Measurements from ENCODE around the gene PCDHGA1. TPM values are rescaled to one million over a fixed set of nuclear protein-coding genes. Genes with fewer than 3 reads are reported as not detected.
A peak's percentile ranks its signal among the peaks of the same experiment; 100 is the strongest.
"Not testable (repeated sequence)": the region's sequence is repeated elsewhere in the genome, so short reads cannot be mapped to it uniquely, and the experiment has no call there.

Gene PCDHGA1
- polyA plus RNA-seq, 1 donor (not counting 4 experiments of a cell fraction or from before 2014, with no cell fraction given), result 0.09 TPM

DNA sequence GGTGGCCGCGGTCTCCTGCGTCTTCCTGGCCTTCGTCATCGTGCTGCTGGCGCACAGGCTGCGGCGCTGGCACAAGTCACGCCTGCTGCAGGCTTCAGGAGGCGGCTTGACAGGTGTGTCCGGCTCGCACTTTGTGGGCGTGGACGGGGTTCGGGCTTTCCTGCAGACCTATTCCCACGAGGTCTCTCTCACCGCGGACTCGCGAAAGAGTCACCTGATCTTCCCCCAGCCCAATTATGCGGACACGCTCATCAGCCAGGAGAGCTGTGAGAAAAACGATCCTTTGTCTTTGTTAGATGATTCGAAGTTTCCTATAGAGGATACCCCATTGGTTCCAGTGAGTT is 84.9 kb downstream of the PCDHGA1 start:
- H3K79me2 ChIP-seq (ENCODE audit: control insufficient read depth, insufficient read depth, low read length); H3K27ac ChIP-seq (ENCODE audit: control insufficient read depth, insufficient read depth, low read length); H3K9me1 ChIP-seq (ENCODE audit: control insufficient read depth, extremely low read depth, insufficient read depth, low read length); H3K4me2 ChIP-seq (ENCODE audit: control insufficient read depth, extremely low read depth, insufficient read depth, low read depth, low read length); FAIRE-seq; DNase-seq (ENCODE audit: low read depth, low spot score); H3K4me3 ChIP-seq (ENCODE audit: control insufficient read depth in 2 of 3, extremely low read depth in 1 of 3, insufficient read depth in 2 of 3, low read depth in 1 of 3, low read length in 3 of 3); dilution Hi-C loops (cut with MboI; ENCODE audit: extremely low pct_ligation_motif_present, low sequenced_read_pairs); H4K20me1 ChIP-seq (ENCODE audit: control insufficient read depth, extremely low read depth, insufficient read depth, low read length); H3K9ac ChIP-seq (ENCODE audit: control insufficient read depth, extremely low read depth, insufficient read depth, low read length); H3K4me1 ChIP-seq (ENCODE audit: control insufficient read depth, extremely low read depth, insufficient read depth, low read length); H2AFZ ChIP-seq (ENCODE audit: control insufficient read depth, low read length); H3K36me3 ChIP-seq (ENCODE audit: control insufficient read depth in 2 of 2, extremely low read depth in 1 of 2, insufficient read depth in 2 of 2, low read length in 2 of 2): not testable (repeated sequence)
- peaks cover 21% of the 10 kb centered on the region for H3K27me3 ChIP-seq (ENCODE audit: control insufficient read depth, extremely low read depth, insufficient read depth, low read length)
- H3K9me3 ChIP-seq (ENCODE audit: control insufficient read depth, low read depth, low read length), result peaks cover 21% of the 10 kb centered on the region

DNA sequence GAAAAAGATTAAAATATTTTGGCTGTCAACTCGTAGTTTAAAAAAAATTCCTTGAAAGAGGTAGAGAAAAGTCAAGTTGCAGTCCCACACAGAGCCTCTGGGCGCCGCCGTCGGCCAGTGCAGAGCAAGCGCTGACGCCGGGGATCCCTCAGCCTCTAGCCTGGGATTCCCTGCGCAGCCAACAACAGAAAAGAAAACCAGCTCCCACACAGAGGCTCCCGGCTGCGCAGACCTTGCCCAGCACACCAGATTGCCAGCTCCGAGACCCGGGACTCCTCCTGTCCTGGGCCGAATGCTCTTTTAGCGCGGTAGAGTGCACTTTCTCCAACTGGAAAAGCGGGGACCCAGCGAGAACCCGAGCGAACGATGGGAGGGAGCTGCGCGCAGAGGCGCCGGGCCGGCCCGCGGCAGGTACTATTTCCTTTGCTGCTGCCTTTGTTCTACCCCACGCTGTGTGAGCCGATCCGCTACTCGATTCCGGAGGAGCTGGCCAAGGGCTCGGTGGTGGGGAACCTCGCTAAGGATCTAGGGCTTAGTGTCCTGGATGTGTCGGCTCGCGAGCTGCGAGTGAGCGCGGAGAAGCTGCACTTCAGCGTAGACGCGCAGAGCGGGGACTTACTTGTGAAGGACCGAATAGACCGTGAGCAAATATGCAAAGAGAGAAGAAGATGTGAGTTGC is 87.3 kb downstream of the PCDHGA1 start, which contains the start of gene PCDHGB7:
Gene PCDHGB7, plus strand, starts transcription at position 184 of the 679 bp plus-strand sequence. Its CDS starts 183 bp downstream, at position 367.
- H3K79me2 ChIP-seq (ENCODE audit: control insufficient read depth, insufficient read depth, low read length); H4K20me1 ChIP-seq (ENCODE audit: control insufficient read depth, extremely low read depth, insufficient read depth, low read length); H3K4me1 ChIP-seq (ENCODE audit: control insufficient read depth, extremely low read depth, insufficient read depth, low read length); H3K27ac ChIP-seq (ENCODE audit: control insufficient read depth, insufficient read depth, low read length); H3K9me1 ChIP-seq (ENCODE audit: control insufficient read depth, extremely low read depth, insufficient read depth, low read length); FAIRE-seq; DNase-seq (ENCODE audit: low read depth, low spot score); H3K36me3 ChIP-seq (ENCODE audit: control insufficient read depth in 2 of 2, extremely low read depth in 1 of 2, insufficient read depth in 2 of 2, low read length in 2 of 2); dilution Hi-C loops (cut with MboI; ENCODE audit: extremely low pct_ligation_motif_present, low sequenced_read_pairs): not testable (repeated sequence)
- Histone ChIP-seq H3K4me2 (ENCODE audit: control insufficient read depth, extremely low read depth, insufficient read depth, low read depth, low read length) (peak within 1 kb of the TSS; percentile 44), H3K9ac (ENCODE audit: control insufficient read depth, extremely low read depth, insufficient read depth, low read length) (peak within 1 kb of the TSS; percentile 16), H2AFZ (ENCODE audit: control insufficient read depth, low read length) (peak within 1 kb of the TSS; percentile 61), H3K27me3 (ENCODE audit: control insufficient read depth, extremely low read depth, insufficient read depth, low read length) (peaks cover 34% of the 10 kb centered on the region), H3K9me3 (ENCODE audit: control insufficient read depth, low read depth, low read length) (peaks cover 24% of the 10 kb centered on the region), H3K4me3 (ENCODE audit: control insufficient read depth in 2 of 3, extremely low read depth in 1 of 3, insufficient read depth in 2 of 3, low read depth in 1 of 3, low read length in 3 of 3) (peak within 1 kb of the TSS; percentile 36 to 46 (median 43))
- TF ChIP-seq, protein P1, sequence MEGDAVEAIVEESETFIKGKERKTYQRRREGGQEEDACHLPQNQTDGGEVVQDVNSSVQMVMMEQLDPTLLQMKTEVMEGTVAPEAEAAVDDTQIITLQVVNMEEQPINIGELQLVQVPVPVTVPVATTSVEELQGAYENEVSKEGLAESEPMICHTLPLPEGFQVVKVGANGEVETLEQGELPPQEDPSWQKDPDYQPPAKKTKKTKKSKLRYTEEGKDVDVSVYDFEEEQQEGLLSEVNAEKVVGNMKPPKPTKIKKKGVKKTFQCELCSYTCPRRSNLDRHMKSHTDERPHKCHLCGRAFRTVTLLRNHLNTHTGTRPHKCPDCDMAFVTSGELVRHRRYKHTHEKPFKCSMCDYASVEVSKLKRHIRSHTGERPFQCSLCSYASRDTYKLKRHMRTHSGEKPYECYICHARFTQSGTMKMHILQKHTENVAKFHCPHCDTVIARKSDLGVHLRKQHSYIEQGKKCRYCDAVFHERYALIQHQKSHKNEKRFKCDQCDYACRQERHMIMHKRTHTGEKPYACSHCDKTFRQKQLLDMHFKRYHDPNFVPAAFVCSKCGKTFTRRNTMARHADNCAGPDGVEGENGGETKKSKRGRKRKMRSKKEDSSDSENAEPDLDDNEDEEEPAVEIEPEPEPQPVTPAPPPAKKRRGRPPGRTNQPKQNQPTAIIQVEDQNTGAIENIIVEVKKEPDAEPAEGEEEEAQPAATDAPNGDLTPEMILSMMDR (optimal IDR thresholded peaks at IDR 0.05 in 1 of 3, IDR thresholded peaks at IDR 0.05 in 1 of 3, conservative IDR thresholded peaks at IDR 0.05 in 1 of 3; ENCODE audit: extremely low read depth in 1 of 3, insufficient read depth in 2 of 3, low read length in 3 of 3), result peak; percentile 55 to 78 (median 66)

Measured in keratinocyte (primary cell).